ENCODE results near the gene FGF2.

The FGF2 gene

DNA sequence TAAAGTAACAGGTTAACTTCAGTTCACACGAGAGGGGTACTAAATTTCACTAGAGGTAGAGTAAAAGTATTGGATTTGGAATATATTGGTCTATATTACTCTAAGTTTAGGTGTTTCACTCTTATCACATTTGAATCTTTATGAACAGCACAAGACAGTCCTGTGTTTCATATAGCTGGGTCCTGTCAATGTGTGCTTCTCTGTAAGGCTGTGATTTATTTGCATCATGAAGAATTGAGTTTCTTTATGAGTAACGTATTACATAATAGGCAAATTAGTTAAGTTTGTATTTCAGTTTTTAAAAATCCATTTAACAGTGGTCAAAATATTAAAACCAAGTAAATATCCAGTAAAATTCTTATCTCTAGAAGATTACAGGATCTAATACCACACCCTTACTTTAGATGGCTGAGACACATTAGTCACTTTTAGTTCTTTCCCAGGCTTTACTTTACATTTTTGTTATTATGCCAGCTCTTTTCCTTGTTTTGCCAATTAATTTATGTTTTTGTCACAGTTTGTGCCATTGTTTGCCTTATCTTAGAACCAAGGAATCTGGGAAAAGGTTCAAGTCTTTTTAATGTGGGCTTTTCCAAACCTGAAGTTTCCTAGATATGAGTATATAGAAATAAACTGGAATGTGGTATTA is 63.6 kb downstream of the FGF2 start:
- DNase-seq (ENCODE audit: low read depth in 1 of 2, low spot score in 1 of 2): no peak

DNA sequence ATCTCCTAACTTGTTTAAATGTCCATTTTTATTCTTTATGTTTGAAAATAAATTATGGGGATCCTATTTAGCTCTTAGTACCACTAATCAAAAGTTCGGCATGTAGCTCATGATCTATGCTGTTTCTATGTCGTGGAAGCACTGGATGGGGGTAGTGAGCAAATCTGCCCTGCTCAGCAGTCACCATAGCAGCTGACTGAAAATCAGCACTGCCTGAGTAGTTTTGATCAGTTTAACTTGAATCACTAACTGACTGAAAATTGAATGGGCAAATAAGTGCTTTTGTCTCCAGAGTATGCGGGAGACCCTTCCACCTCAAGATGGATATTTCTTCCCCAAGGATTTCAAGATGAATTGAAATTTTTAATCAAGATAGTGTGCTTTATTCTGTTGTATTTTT is 68.2 kb downstream of the FGF2 start:
- DNase-seq (ENCODE audit: low read depth in 1 of 2, low spot score in 1 of 2): no peak

DNA sequence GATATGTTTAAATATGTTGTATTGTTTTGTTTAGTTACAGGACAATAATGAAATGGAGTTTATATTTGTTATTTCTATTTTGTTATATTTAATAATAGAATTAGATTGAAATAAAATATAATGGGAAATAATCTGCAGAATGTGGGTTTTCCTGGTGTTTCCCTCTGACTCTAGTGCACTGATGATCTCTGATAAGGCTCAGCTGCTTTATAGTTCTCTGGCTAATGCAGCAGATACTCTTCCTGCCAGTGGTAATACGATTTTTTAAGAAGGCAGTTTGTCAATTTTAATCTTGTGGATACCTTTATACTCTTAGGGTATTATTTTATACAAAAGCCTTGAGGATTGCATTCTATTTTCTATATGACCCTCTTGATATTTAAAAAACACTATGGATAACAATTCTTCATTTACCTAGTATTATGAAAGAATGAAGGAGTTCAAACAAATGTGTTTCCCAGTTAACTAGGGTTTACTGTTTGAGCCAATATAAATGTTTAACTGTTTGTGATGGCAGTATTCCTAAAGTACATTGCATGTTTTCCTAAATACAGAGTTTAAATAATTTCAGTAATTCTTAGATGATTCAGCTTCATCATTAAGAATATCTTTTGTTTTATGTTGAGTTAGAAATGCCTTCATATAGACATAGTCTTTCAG is 68.8 kb downstream of the FGF2 start:
- DNase-seq (ENCODE audit: low read depth in 1 of 2, low spot score in 1 of 2): no peak

DNA sequence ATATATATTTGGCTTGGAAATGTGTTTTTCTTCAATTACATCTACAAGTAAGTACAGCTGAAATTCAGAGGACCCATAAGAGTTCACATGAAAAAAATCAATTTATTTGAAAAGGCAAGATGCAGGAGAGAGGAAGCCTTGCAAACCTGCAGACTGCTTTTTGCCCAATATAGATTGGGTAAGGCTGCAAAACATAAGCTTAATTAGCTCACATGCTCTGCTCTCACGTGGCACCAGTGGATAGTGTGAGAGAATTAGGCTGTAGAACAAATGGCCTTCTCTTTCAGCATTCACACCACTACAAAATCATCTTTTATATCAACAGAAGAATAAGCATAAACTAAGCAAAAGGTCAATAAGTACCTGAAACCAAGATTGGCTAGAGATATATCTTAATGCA is 69.6 kb downstream of the FGF2 start:
- no peak for DNase-seq (ENCODE audit: low read depth in 1 of 2, low spot score in 1 of 2)

DNA sequence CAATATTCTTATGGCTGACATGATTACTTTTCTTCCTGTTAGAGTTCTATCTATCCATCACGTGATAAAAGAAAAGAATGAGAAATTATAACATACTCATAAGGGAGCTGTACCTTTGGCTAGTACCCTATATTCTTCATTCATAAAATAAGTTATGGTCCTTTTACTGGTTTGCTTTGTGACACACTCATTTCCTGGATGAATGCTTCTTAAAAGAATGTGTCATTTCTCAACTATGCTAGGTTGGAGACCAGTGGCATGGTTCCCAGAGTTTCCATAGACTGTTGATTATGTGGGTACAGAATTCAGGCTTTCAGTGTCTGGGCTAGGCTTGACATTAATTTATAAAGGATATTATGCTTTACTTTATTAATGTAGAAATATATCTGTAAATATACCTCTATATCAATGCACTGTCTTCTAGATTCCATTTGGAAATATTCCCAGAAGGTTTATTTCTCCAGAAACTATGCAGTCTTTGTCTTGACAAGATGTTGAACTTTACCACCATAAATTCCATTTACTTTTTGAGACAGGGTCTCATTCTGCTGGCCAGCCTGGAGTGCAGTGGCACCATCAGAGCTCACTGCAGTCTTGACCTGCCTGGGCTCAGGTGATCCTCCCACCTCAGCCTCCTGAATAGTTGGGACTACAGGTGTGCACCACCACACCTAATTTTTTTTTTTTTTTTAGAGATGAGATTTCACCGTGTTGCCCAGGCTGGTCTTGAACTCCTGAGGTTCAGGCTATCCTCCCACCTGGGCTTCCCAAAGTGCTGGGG is 71.9 kb downstream of the FGF2 start:
- DNase-seq (ENCODE audit: low read depth in 1 of 2, low spot score in 1 of 2): no peak

DNA sequence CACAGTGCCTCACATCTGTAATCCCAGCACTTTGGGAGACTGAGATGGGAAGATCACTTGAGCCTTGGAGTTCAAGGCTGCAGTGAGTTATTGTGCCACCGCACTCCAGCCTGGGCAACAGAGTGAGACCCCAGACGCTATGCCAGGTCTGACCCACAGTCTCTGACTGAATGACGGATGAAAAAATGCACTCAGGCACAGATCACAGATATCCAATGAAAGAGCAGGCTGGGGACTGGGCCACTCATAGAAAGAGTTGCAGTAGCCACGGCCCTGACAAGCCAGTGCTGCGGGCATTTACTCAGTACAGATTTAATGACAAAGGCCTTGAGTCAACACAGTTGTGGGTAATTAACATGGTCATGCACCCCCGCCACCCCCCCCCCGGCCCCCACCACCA is 73.1 kb downstream of the FGF2 start:
- no peak for DNase-seq (ENCODE audit: low read depth in 1 of 2, low spot score in 1 of 2)

DNA sequence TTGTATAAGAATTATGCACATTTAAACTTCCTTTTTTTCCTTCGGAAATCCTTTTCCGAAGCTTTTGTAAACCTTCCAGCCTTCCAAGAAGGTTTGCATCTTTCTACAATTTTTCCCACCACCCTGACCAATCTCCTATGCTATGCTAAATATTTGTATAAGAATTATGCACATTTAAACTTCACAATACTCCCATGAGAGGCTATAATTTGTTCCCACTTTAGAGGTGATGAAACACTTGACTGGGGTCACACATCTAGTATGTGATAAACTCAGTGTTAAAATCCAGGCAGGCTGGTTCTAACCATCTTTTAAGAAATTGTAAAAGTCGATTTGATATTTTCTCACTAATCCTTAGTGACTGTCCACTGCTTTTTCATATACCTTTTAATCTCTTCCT is 73.7 kb downstream of the FGF2 start:
- DNase-seq (ENCODE audit: low read depth in 1 of 2, low spot score in 1 of 2): no peak

DNA sequence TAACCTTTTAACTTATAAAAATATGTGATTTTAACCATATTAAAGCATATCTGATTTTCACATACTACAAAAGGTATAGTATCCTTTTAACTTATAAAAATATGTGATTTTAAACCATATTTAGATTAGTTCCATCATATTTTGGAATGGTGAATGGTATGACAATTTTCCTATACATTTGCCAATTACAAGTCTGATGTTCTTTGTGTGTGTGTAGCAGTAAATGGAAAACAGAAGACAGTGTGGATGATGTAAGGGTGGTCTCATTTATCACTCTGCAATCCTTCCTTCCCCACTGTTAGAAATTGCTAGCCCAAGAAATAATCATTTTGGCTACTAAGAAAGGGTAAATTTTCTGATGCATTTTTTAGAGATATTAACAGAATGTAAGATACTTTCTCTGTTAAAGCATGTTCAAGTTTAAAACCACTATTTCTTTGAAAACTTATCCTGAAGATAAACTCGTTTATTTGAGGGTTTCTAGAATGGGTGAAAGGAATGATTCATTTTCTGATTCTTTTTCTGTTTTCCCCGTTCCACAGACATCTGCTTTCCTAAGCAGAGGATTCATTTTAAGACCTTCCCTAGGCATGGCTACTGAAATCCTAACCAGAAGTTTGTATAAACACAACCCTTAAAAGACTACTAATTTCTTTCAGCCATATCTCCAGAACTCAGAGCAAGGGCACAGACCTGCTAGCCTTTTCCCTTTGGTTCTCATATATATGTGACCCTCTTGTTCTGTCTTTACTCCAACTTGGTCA is 74.8 kb downstream of the FGF2 start:
- no peak for DNase-seq (ENCODE audit: low read depth in 1 of 2, low spot score in 1 of 2)

DNA sequence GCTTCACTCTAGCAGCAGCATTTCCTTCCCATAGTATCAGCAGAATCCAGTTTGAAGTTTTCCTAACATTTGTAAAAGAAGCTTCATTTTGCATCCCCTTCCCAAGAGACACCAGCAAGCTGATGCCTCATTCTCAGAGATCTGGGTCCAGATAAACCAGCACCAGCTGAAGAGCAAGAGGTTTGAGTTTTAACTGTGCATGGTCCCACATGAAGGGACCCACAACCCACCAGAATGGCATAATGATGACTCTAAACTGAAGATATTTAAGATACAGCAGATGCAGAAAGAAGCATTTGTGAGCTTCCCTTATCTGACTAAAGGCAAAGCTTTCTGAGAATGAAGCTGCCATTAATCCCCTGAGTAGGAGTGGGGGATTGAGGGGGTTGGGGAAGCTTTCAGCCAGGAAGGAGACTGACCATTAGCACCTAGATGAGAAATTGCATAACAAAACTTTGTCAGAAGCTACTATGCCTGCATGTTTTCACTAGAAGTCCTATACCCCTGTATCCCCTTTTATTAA is 77.2 kb downstream of the FGF2 start:
- DNase-seq (ENCODE audit: low read depth in 1 of 2, low spot score in 1 of 2): no peak

DNA sequence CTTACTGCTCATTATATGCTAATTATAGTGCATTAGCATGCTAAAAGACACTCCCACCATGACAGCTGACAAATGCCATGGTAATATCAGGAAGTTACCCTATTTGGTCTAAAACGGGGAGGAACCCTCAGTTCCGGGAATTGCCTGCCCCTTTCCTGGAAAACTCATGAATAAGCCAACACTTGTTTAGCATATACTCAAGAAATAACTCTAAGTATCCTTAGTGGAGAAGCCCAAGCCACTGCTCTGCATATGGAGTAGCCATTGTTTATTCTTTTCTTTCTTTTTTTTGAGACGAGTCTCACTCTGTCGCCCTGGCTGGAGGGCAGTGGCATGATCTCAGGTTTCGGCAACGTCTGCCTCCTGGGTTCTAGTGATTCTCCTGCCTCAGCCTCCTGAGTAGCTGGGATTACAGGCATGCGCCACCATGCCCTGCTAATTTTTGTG is 80.3 kb downstream of the FGF2 start:
- DNase-seq (ENCODE audit: low read depth in 1 of 2, low spot score in 1 of 2): no peak

DNA sequence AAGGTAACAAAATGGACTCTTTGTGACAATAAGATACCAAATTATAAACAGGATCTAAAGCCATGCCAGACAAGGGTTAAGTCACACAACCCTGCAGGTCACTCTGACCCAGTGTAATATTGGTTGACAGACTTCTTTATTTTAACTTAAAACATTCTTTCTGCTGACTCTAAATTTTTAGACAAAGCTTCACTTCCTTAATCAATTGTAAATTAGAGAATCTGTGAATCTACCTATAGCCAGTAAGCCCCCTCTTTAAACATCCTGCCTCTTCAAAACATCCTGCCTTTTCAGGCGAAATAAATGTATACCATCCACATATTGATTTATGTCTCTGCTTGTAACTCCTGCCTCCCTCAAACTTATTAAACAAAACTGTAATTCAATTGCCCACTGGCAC is 81.6 kb downstream of the FGF2 start:
- no peak for DNase-seq (ENCODE audit: low read depth in 1 of 2, low spot score in 1 of 2)

DNA sequence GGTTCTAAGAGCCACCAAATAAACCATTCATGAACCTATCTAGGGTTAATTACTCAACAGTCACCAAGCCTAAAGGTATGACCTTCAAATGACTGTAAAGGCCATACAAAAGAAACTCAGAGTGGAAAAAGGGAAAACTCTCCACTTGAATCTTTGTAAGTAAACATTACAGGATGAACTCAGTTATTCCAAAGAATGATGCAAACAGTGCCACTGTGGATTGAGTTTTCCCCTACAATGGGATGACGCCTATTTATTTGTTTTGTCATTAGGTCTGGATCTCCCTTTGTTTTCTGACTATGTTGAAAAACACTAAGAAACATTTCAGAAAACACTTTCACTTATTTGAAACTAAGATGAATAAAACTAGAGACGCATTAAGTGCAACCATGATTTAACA is 83.1 kb downstream of the FGF2 start:
- no peak for DNase-seq (ENCODE audit: low read depth in 1 of 2, low spot score in 1 of 2)

DNA sequence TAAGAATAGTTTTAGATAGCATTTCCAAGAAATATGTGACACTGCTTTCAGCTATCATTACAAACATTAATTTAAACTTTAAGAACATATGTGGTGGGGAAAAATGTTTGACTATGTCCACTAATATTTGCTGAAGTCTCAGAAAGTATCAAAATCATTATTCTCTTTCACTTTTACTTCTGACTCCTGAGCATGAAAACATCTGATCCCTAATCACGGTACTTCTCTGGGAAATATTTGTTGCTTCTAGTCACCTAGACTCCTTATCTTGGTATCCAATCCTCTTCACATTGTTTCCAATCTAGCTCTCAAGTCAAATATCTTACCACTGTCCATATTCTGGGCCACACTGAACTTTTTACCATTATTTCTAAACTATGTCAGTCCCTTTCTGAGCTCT is 85.0 kb downstream of the FGF2 start:
- DNase-seq (ENCODE audit: low read depth in 1 of 2, low spot score in 1 of 2): no peak

DNA sequence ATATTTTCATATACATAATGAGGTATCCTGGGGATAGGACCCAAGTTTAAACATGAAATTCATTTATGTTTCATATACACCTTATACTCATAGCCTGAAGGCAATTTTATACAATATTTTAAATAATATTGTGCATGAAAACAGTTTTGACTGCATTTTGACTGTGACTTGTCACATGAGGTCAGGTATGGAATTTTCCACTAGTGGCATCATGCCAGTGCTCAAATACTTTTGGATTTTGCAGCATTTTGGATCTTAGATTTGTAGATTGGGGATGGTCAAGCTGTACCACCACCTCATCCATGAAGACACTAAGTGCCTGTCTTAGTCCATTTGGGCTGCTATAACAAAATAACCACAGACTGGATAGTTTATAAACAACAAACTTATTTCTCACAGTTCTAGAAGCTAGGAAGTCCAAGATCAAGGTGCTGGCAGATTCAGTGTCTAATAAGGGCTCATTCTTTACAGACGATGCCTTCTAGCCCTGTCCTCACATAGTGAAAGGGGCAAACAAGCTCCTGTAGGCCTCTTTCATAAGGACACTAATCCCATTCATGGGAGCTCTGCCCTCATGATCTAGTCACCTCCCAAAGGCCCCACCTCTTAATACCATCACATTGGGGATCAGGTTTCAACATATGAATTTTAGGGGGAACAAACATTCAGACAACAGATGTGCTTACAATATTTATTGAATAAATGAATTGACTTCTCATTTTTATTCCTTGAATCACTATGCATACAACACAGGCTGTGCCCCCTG is 86.4 kb downstream of the FGF2 start:
- DNase-seq (ENCODE audit: low read depth in 1 of 2, low spot score in 1 of 2): no peak

DNA sequence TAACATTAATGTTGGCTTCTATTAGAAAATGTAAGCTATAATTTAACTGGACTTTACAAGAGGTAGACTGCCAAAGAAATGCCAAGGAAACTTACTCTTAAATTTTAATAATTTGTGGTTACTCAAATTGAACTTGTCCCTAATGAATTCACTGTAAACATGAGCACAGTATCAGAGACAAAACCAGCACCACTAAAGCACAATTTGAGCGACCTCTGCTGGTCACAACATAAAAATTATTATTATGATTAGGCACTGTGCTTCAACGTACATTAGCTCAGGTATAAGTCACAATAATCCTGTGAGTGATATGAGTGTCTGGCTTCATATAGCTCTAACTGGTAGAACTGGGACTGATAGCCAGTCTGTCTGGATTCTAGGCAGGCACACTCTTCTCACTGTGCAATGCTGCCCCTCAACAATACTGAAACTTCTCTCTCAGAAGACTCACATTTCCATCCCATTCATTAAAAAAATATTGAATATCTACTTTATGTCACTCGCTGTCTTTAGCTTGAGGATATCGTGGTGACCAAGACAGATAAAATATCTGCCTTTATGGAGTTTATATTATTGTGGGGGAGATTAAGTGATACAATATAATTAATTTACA is 87.8 kb downstream of the FGF2 start:
- no peak for DNase-seq (ENCODE audit: low read depth in 1 of 2, low spot score in 1 of 2)

DNA sequence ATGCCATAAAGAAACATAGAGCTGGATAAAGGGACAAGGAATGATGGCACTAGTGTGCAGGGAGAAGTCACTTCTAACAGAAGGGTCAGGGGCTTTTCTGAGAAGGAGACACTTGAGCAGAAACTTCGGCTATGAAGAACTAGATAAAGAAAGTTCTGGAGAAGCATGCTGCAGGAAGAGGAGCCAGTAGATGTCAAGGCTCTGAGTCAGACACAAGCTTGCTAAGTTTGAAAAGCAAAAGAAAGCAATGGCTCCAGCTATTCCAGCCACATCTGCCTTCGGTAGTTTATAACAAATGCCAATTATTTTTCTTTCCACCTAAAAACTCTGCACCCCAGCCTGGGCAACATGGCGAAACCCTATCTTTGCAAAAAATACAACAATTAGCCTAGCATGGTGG is 88.3 kb downstream of the FGF2 start:
- no peak for DNase-seq (ENCODE audit: low read depth in 1 of 2, low spot score in 1 of 2)

DNA sequence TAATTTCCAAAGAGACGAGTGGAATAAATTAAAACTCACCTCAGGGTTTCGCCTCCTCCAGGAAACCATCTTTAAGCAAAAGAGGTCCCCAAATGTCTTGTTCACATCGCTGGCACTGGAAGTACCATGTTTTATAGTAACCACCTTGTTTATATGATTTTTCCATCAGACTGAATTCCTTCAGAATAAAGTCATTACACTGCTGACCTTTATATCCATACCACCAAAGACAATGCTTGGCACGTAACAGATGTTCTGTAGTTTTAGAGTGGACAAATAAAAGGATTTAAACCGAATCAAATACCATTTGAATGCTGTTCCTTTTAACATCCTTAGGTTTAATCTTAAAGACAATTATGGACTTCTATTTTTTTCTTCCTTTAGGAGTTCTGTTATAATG is 91.1 kb downstream of the FGF2 start:
- no peak for DNase-seq (ENCODE audit: low read depth in 1 of 2, low spot score in 1 of 2)

DNA sequence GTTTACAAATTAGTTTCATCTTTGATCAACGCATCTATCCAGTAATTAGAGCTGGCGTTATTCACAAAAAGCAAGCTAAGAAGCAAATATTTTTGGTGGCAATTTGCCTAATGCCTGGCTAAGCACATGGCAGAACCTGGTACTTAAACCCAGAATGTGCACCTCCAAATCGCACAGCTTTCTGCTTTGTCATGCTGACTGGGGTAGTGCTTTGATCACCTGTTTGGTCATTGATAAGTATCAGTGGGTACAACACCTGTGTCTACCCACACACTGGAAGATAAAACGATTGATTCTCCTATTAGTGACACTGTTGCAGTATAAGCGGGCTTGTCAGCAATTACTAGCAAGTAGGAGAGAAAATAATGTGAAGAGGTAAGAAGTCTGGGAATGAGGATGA is 93.8 kb downstream of the FGF2 start:
- DNase-seq (ENCODE audit: low read depth in 1 of 2, low spot score in 1 of 2): no peak

DNA sequence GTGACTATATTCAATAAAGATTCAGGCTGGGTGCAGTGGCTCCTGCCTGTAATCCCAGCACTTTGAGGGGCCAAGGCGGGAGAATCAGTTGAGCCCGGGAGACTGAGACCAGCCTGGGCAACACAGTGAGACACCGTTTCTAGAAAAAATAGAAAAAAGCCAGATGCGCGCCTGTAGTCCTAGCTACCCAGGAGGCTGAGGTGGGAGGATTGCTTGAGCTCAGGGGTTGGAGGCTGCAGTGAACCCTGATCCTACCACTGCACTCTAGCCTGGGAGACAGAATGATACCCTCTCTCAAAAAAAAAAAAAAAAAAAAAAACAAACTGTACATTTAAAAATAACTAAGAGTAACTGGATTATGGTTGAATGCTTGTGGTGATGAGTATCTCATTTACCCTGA is 94.7 kb downstream of the FGF2 start:
- DNase-seq (ENCODE audit: low read depth in 1 of 2, low spot score in 1 of 2): no peak
